Endodermal cell (in vitro differentiated cells): Measurements from ENCODE around the gene SPATS2. TPM values are rescaled to one million over a fixed set of nuclear protein-coding genes. Genes with fewer than 3 reads are reported as not detected.

Source experiments
- DNase-seq: peaks from one replicate; pipeline ENCODE4 v3.0.0-alpha.2; 2017
- H3K27ac ChIP-seq: 2 replicates; pipeline ENCODE4 v1.5.1; 2013; ENCODE audit warnings: mild to moderate bottlenecking, low read depth, low read length, moderate library complexity
- H3K27me3 ChIP-seq: 2 replicates; pipeline ENCODE4 v1.6.1; 2013; ENCODE audit warnings: mild to moderate bottlenecking, low read length, moderate library complexity; ENCODE audit not compliant: insufficient read depth, control insufficient read depth, poor library complexity, severe bottlenecking
- H3K36me3 ChIP-seq: 2 replicates; pipeline ENCODE4 v1.7.0; 2013; ENCODE audit warnings: mild to moderate bottlenecking, low read length, moderate library complexity; ENCODE audit not compliant: control insufficient read depth, insufficient read depth
- H3K4me1 ChIP-seq: one replicate; pipeline ENCODE4 v1.7.0; 2013; ENCODE audit warnings: low read length; ENCODE audit not compliant: control insufficient read depth, insufficient read depth
- H3K4me3 ChIP-seq: 2 replicates; pipeline ENCODE4 v1.5.1; 2013; ENCODE audit warnings: mild to moderate bottlenecking, low read length, moderate library complexity
- H3K9ac ChIP-seq: 2 replicates; pipeline ENCODE4 v1.6.1; 2013; ENCODE audit warnings: mild to moderate bottlenecking, low read length, moderate library complexity; ENCODE audit not compliant: poor library complexity, severe bottlenecking; ENCODE audit errors: extremely low read depth
- H3K9me3 ChIP-seq: 2 replicates; pipeline ENCODE4 v1.6.1; 2013; ENCODE audit warnings: mild to moderate bottlenecking, low read length, moderate library complexity; ENCODE audit not compliant: control insufficient read depth
- H3K27ac Mint-ChIP-seq: 2 replicates; pipeline ENCODE4 v1.8.0; 2020; ENCODE audit warnings: mixed read lengths
- H3K27me3 Mint-ChIP-seq: 2 replicates; pipeline ENCODE4 v1.8.0; 2021; ENCODE audit warnings: mild to moderate bottlenecking, mixed read lengths; ENCODE audit not compliant: insufficient read depth
- H3K36me3 Mint-ChIP-seq: 2 replicates; pipeline ENCODE4 v1.8.0; 2020; ENCODE audit warnings: low read depth, mixed read lengths
- H3K4me1 Mint-ChIP-seq: 2 replicates; pipeline ENCODE4 v1.8.0; 2020; ENCODE audit warnings: mixed read lengths
- H3K4me3 Mint-ChIP-seq: 2 replicates; pipeline ENCODE4 v1.8.0; 2020; ENCODE audit warnings: mild to moderate bottlenecking, moderate library complexity, mixed read lengths
- H3K9me3 Mint-ChIP-seq: 2 replicates; pipeline ENCODE4 v1.8.0; 2020; ENCODE audit warnings: mild to moderate bottlenecking, mixed read lengths
- WGBS, 2 experiments: methylation state at CpG; one replicate each; pipeline versions ENCODE4 v1.1.5 to v1.1.7; 2013; ENCODE audit warnings: missing lambda C conversion rate in 2 of 2, mixed read lengths in 1 of 2; ENCODE audit not compliant: insufficient coverage in 1 of 2, insufficient read length in 1 of 2; 5-methylcytosine and 5-hydroxymethylcytosine counted together
- total RNA-seq, 2 donors: library from RNA; stranded (reverse); fragmentation: NEBNext Ultra II Directional in 1 of 2; extraction: Animal tissue kit (Norgen Biotek cat#: 25700) in 1 of 2; gene quantifications; 2 replicates in 1 of 2; 3 replicates in 1 of 2; pipeline ENCODE4 v1.2.1, GENCODE V29; 2021
- TF ChIP-seq, protein P1 (sequence below): fragments of 200-600 bp; sonication (generic); conservative IDR thresholded peaks from 2 replicates; pipeline ENCODE4 v1.5.0; 2021; ENCODE audit warnings: antibody characterized with exemption, mild to moderate bottlenecking

Gene SPATS2
- total RNA-seq, 2 donors from 2014 or later = 50.2 to 64.8 TPM

DNA sequence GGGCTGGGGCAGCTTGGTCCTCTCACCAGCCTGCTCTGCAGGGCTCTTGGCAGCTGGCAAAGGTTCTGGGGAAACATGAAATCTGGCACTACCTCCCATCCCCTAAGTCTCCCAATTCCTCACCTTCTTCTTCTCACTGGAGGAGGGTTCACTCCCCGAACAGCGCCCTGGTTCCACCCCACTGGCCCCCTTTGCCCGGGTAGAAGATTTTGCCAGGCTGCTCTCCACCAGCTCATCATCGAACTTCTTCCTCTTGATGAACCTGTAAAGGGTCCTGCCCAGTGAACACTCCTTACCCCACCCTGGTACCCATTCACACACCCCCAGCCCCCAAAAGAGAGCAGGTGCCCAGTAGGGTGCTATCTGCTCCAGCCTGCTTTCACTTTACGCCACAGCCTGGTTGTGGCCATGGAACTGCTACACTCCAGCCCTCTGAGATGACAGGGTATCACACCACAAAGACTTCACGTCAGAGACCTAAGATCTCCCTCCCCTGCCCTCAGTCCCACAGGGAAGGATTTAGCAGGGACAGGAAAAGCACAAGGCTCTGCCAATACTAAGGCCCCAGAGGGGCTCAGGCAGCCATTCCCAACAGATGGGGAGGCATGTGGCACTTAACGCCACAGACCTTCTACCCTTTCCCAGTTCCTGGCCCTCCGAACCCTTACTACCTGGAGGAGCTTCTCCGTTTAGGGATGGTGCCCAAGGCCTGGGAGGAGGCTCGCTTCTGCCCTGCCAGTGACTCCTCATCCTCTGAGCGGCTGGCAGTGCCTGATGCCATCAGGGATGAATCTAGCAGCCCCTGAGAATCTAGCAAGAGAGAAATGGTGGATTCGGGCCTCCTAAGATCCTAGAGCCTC lies 198.4 kb downstream of the SPATS2 start:
- no peak for DNase-seq
- peaks cover 36% of the 10 kb centered on the region for H3K36me3 Mint-ChIP-seq
- TF ChIP-seq, protein P1, sequence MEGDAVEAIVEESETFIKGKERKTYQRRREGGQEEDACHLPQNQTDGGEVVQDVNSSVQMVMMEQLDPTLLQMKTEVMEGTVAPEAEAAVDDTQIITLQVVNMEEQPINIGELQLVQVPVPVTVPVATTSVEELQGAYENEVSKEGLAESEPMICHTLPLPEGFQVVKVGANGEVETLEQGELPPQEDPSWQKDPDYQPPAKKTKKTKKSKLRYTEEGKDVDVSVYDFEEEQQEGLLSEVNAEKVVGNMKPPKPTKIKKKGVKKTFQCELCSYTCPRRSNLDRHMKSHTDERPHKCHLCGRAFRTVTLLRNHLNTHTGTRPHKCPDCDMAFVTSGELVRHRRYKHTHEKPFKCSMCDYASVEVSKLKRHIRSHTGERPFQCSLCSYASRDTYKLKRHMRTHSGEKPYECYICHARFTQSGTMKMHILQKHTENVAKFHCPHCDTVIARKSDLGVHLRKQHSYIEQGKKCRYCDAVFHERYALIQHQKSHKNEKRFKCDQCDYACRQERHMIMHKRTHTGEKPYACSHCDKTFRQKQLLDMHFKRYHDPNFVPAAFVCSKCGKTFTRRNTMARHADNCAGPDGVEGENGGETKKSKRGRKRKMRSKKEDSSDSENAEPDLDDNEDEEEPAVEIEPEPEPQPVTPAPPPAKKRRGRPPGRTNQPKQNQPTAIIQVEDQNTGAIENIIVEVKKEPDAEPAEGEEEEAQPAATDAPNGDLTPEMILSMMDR = no peak
- WGBS, 2 experiments = 95% methylated on average over 6 to 12 of the region's 12 CpGs
- H3K27me3 Mint-ChIP-seq = no peaks in the 10 kb centered on the region
- H3K4me3 Mint-ChIP-seq = peak overlapping the region; percentile 90
- Histone ChIP-seq H3K9me3 (no peaks in the 10 kb centered on the region), H3K4me3 (no peak overlapping the region), H3K9ac (no peak overlapping the region), H3K27me3 (no peaks in the 10 kb centered on the region), H3K27ac (no peak overlapping the region), H3K4me1 (peaks cover 4% of the 10 kb centered on the region), H3K36me3 (peaks cover 52% of the 10 kb centered on the region)
- peaks cover 12% of the 10 kb centered on the region for H3K4me1 Mint-ChIP-seq
- no peaks in the 10 kb centered on the region for H3K9me3 Mint-ChIP-seq
- no peak overlapping the region for H3K27ac Mint-ChIP-seq

DNA sequence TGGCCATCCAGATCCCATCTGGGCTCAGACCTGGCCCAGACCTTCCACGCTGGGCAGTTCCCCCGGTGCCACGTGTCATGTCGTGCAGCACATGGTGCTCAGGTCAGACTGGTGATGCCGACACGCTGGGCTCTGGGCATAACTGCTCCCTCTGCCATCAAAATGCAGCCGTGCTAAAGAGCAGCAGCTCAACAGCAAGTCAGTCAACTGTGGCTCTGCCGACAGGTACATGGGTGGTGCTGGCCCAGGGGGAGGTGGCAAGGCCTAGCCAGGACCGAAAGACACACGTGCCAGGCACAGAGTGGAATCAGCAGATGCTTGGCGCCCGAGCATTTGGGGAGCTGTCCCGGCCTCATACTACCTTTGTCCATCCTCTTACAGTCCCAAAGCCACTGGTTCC lies 199.1 kb downstream of the SPATS2 start:
- Histone ChIP-seq H3K36me3 (peaks cover 45% of the 10 kb centered on the region), H3K27me3 (no peaks in the 10 kb centered on the region), H3K27ac (no peak overlapping the region), H3K4me3 (peak overlapping the region; percentile 93), H3K9me3 (peaks cover 5% of the 10 kb centered on the region), H3K4me1 (peaks cover 4% of the 10 kb centered on the region), H3K9ac (no peak overlapping the region)
- TF ChIP-seq, protein P1 = no peak
- no peak overlapping the region for H3K27ac Mint-ChIP-seq
- no peak for DNase-seq
- 94 to 97% methylated on average over 6 to 13 of the region's 13 CpGs for WGBS, 2 experiments
- no peaks in the 10 kb centered on the region for H3K27me3 Mint-ChIP-seq
- peak overlapping the region; percentile 90 for H3K4me3 Mint-ChIP-seq
- H3K4me1 Mint-ChIP-seq = peaks cover 12% of the 10 kb centered on the region
- H3K36me3 Mint-ChIP-seq = peaks cover 38% of the 10 kb centered on the region
- H3K9me3 Mint-ChIP-seq = no peaks in the 10 kb centered on the region

DNA sequence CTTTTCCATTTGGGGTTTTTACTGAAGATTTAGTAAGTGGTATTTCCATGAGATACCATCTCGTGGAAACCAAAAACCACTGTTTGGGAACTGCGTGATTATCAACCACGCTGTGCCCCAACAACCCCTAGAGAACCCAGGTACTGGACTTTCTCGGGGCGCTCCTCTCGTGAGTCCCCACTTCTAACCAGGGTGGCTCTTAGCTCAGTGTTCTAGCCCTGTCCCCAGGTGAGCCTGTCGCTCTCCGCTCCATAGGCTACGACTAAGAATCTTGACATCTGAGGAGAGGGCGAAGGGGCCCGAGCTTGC lies 200.0 kb downstream of the SPATS2 start:
- peak overlapping the region; percentile 90 for H3K4me3 Mint-ChIP-seq
- DNase-seq = no peak
- peaks cover 12% of the 10 kb centered on the region for H3K4me1 Mint-ChIP-seq
- H3K27me3 ChIP-seq = no peaks in the 10 kb centered on the region
- peaks cover 6% of the 10 kb centered on the region for H3K9me3 Mint-ChIP-seq
- no peak overlapping the region for H3K27ac ChIP-seq
- peaks cover 4% of the 10 kb centered on the region for H3K4me1 ChIP-seq
- peaks cover 14% of the 10 kb centered on the region for H3K9me3 ChIP-seq
- peak overlapping the region; percentile 84 for H3K9ac ChIP-seq
- H3K4me3 ChIP-seq = peak overlapping the region; percentile 93
- H3K27me3 Mint-ChIP-seq = no peaks in the 10 kb centered on the region
- 5 to 16% methylated on average over 11 of the region's 11 CpGs for WGBS, 2 experiments
- peaks cover 41% of the 10 kb centered on the region for H3K36me3 Mint-ChIP-seq
- H3K27ac Mint-ChIP-seq = peak overlapping the region; percentile 99
- H3K36me3 ChIP-seq = peaks cover 41% of the 10 kb centered on the region
- TF ChIP-seq, protein P1 = no peak
